ENCODE data around the gene AQP7.

Gene AQP7

GRCh38 chr9:33445389-33446239 is 43.2 kb upstream of the AQP7 start:
- TF ChIP-seq, protein P1, sequence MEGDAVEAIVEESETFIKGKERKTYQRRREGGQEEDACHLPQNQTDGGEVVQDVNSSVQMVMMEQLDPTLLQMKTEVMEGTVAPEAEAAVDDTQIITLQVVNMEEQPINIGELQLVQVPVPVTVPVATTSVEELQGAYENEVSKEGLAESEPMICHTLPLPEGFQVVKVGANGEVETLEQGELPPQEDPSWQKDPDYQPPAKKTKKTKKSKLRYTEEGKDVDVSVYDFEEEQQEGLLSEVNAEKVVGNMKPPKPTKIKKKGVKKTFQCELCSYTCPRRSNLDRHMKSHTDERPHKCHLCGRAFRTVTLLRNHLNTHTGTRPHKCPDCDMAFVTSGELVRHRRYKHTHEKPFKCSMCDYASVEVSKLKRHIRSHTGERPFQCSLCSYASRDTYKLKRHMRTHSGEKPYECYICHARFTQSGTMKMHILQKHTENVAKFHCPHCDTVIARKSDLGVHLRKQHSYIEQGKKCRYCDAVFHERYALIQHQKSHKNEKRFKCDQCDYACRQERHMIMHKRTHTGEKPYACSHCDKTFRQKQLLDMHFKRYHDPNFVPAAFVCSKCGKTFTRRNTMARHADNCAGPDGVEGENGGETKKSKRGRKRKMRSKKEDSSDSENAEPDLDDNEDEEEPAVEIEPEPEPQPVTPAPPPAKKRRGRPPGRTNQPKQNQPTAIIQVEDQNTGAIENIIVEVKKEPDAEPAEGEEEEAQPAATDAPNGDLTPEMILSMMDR (IDR thresholded peaks at IDR 0.05; ENCODE audit: insufficient read depth, missing control alignments) = no peak
- FAIRE-seq (no peak), DNase-seq (ENCODE audit: insufficient read length, low spot score) (no peak)

DNA sequence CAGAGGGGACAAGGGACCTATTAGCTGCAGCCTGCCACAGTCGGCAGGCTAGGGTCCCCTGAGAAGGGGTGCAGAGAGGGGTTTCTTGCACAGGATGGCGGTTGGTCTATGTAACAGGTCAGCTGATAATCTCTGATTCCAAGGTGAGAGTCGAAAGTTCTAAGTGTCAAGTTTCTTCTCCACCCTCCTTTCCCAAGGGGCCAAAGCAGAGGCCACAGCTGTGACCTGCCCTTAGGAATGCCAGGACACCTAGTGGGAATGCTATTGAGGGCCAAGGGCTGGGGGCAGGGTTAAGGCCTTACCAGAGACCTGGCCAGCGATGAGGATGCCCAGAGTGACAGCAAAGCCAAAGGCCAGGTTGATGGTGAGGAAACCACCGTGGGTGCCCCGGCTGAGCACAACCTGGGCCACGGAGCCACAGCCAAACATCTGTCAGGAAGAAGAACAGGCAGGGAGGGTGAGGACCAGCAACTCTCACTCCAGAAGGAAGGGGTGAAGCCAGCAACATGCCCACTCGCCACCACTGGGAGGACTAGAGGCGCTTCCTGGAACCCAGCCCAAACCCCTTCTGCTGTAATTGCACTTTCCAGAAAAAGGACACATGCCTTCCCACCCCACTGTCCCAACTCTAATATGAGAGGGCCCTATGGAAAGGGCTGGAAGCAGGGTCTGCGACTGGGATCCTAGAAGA is 41.2 kb upstream of the AQP7 start:
- TF ChIP-seq, protein P1 (IDR thresholded peaks at IDR 0.05; ENCODE audit: insufficient read depth, missing control alignments) = no peak
- no peak for FAIRE-seq
- no peak for DNase-seq (ENCODE audit: insufficient read length, low spot score)

DNA sequence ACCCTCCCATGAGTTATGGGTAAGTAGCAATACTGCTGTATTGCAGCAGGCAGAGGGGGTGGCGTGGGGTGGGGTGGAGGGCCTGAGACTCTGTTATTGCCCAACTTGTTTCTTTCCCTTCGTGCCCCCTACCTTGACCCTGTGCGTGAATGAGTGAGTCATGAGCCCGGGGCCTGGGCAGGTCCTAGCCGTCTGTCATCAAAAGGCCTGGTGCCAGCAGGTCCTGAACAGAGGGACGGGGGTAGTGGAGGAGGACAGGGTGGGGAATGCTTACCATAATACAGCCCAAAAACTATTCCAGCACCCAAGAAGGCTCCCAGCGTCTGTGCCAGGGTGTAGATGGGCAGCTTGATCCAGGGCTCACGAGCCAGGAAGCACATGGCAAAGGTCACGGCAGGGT is 40.7 kb upstream of the AQP7 start:
- FAIRE-seq (no peak), DNase-seq (ENCODE audit: insufficient read length, low spot score) (no peak)
- TF ChIP-seq, protein P1 (IDR thresholded peaks at IDR 0.05; ENCODE audit: insufficient read depth, missing control alignments) = no peak

DNA sequence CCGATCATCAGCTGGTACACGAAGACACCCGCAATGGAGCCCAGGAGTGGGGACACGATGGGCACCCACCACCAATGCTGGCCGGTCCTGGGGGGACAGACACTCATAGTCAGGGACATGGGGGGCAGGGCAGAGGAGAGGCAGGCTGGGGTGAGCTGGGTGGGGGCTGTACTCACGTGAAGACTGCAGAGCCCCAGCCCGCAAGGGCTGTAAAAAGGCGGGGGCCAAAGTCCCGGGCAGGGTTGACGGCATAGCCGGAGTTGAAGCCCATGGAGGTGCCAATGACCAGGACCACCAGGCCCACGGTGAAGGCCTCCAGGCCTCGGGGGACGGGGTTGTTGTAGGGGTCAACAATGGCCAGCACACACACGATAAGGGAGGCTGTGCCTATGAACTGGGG is 39.8 kb upstream of the AQP7 start:
- TF ChIP-seq, protein P1 (IDR thresholded peaks at IDR 0.05; ENCODE audit: insufficient read depth, missing control alignments) = no peak
- no peak for FAIRE-seq
- DNase-seq (ENCODE audit: insufficient read length, low spot score) = no peak

GRCh38 chr9:33440609-33441008 is 38.2 kb upstream of the AQP7 start:
- no peak for DNase-seq (ENCODE audit: insufficient read length, low spot score)
- TF ChIP-seq, protein P1 (IDR thresholded peaks at IDR 0.05; ENCODE audit: insufficient read depth, missing control alignments) = no peak
- FAIRE-seq = no peak

DNA sequence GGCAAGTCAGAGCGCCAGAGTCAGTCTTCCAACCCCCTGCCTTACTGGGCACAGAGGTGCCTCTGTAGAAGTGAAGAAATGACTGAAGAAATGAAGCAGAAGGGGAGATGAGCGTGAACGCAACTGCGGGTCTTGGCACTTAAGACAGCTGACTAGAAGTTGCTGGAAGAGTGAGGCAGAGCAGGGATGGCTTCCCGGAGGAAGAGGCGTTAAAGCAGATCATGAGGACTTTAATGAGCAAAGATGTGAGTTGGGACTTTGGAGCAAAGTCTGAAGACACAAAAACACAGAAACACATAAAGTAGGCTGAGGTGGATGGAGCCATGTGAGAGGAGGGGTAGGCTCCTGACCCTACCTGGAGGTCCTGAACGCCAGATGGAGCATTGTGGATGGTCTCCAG is 37.8 kb upstream of the AQP7 start:
- FAIRE-seq (no peak), DNase-seq (ENCODE audit: insufficient read length, low spot score) (no peak)
- TF ChIP-seq, protein P1 (IDR thresholded peaks at IDR 0.05; ENCODE audit: insufficient read depth, missing control alignments) = no peak

DNA sequence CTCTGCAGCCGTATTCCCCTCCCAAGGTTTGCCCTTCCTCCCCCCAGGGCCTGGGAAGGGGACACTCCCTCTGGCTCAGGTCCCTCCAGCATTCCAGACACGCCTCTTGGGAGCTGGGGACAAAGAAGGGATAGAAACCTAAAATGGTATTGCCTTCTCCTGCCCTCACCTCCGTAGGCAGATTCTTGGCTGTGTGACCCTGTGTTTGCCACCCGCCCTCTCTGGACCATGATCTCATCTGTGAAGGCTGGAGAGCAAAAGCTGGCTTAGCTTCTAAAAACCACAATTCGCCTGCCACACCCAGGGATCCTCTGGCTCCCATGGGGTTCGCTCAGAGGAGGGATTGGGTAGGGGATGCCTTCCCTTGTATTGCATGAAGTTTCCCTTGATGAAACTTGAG is 37.4 kb upstream of the AQP7 start:
- FAIRE-seq (no peak), DNase-seq (ENCODE audit: insufficient read length, low spot score) (no peak)
- TF ChIP-seq, protein P1 (IDR thresholded peaks at IDR 0.05; ENCODE audit: insufficient read depth, missing control alignments) = no peak

All from D721Med (cell line).